ENCODE data around the gene GMPPB. TPM values are rescaled to one million over a fixed set of nuclear protein-coding genes. Genes with fewer than 3 reads are reported as not detected.

The GMPPB gene
- total RNA-seq (2021) (23.7 to 28.7 TPM (median 28.0 TPM) in 3 replicates), Bru-seq, nascent RNA (percentile 74 among the genes with signal in this experiment)
- long read RNA-seq, experiment 1, full-length matches to known transcripts, result 122 of 138 reads
- long read RNA-seq, experiment 1, partial matches to known transcripts, result 4 of 138 reads
- long read RNA-seq, experiment 1, other reads (novel, unspliced or antisense), result 12 of 138 reads
- long read RNA-seq, experiment 2, full-length matches to known transcripts, result 22 of 29 reads
- long read RNA-seq, experiment 2, partial matches to known transcripts, result 2 of 29 reads
- long read RNA-seq, experiment 2, other reads (novel, unspliced or antisense), result 5 of 29 reads
- long read RNA-seq, experiment 3, full-length matches to known transcripts, result 55 of 88 reads
- long read RNA-seq, experiment 3, partial matches to known transcripts, result 26 of 88 reads
- long read RNA-seq, experiment 3, other reads (novel, unspliced or antisense), result 7 of 88 reads

GRCh38 chr3:49723628-49724551, at the start of gene GMPPB:
Gene GMPPB, minus strand, starts transcription at chr3:49723951. Its CDS starts 225 bp downstream, at chr3:49723726.
- ATAC-seq, result peak; percentile 79
- peaks cover 21% of the 10 kb centered on the region for H3K36me3 Mint-ChIP-seq
- H3K27me3 Mint-ChIP-seq (ENCODE audit: low read depth), result no peaks in the 10 kb centered on the region
- DNase-seq (ENCODE audit: low spot score), result peak; percentile 97
- POLR2A ChIA-PET, result interaction anchor here (0.5 to 1.1 kb wide), 3 partner anchors 18 to 250 kb away, joined by 3 to 5 read pairs (median 3); no protein-coding TSS in a partner anchor
- H3K27ac Mint-ChIP-seq, result peak within 1 kb of the TSS; percentile 98
- H3K4me1 Mint-ChIP-seq, result peaks cover 11% of the 10 kb centered on the region
- peak within 1 kb of the TSS; percentile 91 for H3K4me3 Mint-ChIP-seq
- no peaks in the 10 kb centered on the region for H3K9me3 Mint-ChIP-seq
- CTCF ChIA-PET, result interaction anchor here (0.6 to 2.3 kb wide), 10 partner anchors 10 to 185 kb away, joined by 3 to 10 read pairs (median 4); partner anchors contain the start of gene INKA1
- no peak for TF ChIP-seq ERG (CRISPR knock-in tag; IDR thresholded peaks at IDR 0.05)
- TF ChIP-seq, protein P1, sequence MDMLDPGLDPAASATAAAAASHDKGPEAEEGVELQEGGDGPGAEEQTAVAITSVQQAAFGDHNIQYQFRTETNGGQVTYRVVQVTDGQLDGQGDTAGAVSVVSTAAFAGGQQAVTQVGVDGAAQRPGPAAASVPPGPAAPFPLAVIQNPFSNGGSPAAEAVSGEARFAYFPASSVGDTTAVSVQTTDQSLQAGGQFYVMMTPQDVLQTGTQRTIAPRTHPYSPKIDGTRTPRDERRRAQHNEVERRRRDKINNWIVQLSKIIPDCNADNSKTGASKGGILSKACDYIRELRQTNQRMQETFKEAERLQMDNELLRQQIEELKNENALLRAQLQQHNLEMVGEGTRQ (CRISPR knock-in tag; IDR thresholded peaks at IDR 0.05), result peak; percentile 82
- TF ChIP-seq, protein P2, sequence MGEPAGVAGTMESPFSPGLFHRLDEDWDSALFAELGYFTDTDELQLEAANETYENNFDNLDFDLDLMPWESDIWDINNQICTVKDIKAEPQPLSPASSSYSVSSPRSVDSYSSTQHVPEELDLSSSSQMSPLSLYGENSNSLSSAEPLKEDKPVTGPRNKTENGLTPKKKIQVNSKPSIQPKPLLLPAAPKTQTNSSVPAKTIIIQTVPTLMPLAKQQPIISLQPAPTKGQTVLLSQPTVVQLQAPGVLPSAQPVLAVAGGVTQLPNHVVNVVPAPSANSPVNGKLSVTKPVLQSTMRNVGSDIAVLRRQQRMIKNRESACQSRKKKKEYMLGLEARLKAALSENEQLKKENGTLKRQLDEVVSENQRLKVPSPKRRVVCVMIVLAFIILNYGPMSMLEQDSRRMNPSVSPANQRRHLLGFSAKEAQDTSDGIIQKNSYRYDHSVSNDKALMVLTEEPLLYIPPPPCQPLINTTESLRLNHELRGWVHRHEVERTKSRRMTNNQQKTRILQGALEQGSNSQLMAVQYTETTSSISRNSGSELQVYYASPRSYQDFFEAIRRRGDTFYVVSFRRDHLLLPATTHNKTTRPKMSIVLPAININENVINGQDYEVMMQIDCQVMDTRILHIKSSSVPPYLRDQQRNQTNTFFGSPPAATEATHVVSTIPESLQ (CRISPR knock-in tag; IDR thresholded peaks at IDR 0.05), result no peak; the same call in 1 of the 2 replicates
- peak; percentile 89 for TF ChIP-seq CREB1 (CRISPR knock-in tag; IDR thresholded peaks at IDR 0.05)
- no peak for TF ChIP-seq JUN (CRISPR knock-in tag; IDR thresholded peaks at IDR 0.05)
- TF ChIP-seq ZNF532 (CRISPR knock-in tag; IDR thresholded peaks at IDR 0.05; ENCODE audit: borderline replicate concordance), result no peak
- TF ChIP-seq CBFB (CRISPR knock-in tag; IDR thresholded peaks at IDR 0.05; ENCODE audit: low read depth), result peak; percentile 72; the same call in 1 of the 2 replicates
- no peak for TF ChIP-seq ATF2 (CRISPR knock-in tag; IDR thresholded peaks at IDR 0.05; ENCODE audit: borderline replicate concordance, low read depth)
- TF ChIP-seq ZNF317 (CRISPR knock-in tag; IDR thresholded peaks at IDR 0.05; ENCODE audit: borderline replicate concordance, low read depth), result no peak
- TF ChIP-seq, protein P3, sequence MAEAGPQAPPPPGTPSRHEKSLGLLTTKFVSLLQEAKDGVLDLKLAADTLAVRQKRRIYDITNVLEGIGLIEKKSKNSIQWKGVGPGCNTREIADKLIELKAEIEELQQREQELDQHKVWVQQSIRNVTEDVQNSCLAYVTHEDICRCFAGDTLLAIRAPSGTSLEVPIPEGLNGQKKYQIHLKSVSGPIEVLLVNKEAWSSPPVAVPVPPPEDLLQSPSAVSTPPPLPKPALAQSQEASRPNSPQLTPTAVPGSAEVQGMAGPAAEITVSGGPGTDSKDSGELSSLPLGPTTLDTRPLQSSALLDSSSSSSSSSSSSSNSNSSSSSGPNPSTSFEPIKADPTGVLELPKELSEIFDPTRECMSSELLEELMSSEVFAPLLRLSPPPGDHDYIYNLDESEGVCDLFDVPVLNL (CRISPR knock-in tag; IDR thresholded peaks at IDR 0.05; ENCODE audit: borderline replicate concordance, low read depth), result no peak
- TF ChIP-seq ZNF121 (CRISPR knock-in tag; IDR thresholded peaks at IDR 0.05), result no peak
- TF ChIP-seq PRRX2 (CRISPR knock-in tag; IDR thresholded peaks at IDR 0.05), result no peak
- TF ChIP-seq, protein P4, sequence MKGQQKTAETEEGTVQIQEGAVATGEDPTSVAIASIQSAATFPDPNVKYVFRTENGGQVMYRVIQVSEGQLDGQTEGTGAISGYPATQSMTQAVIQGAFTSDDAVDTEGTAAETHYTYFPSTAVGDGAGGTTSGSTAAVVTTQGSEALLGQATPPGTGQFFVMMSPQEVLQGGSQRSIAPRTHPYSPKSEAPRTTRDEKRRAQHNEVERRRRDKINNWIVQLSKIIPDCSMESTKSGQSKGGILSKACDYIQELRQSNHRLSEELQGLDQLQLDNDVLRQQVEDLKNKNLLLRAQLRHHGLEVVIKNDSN (CRISPR knock-in tag; IDR thresholded peaks at IDR 0.05), result peak; percentile 77; the same call in 1 of the 2 replicates
- TF ChIP-seq, protein P5, sequence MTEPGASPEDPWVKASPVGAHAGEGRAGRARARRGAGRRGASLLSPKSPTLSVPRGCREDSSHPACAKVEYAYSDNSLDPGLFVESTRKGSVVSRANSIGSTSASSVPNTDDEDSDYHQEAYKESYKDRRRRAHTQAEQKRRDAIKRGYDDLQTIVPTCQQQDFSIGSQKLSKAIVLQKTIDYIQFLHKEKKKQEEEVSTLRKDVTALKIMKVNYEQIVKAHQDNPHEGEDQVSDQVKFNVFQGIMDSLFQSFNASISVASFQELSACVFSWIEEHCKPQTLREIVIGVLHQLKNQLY (CRISPR knock-in tag; IDR thresholded peaks at IDR 0.05), result no peak
- no peak for TF ChIP-seq IRF1 (CRISPR knock-in tag; IDR thresholded peaks at IDR 0.05)
- TF ChIP-seq EMX1 (CRISPR knock-in tag; IDR thresholded peaks at IDR 0.05), result no peak
- TF ChIP-seq NFATC4 (CRISPR knock-in tag; IDR thresholded peaks at IDR 0.05), result 0 out of 2 replicates have a peak, but pooled peaks have one; percentile 50
- TF ChIP-seq, protein P6, sequence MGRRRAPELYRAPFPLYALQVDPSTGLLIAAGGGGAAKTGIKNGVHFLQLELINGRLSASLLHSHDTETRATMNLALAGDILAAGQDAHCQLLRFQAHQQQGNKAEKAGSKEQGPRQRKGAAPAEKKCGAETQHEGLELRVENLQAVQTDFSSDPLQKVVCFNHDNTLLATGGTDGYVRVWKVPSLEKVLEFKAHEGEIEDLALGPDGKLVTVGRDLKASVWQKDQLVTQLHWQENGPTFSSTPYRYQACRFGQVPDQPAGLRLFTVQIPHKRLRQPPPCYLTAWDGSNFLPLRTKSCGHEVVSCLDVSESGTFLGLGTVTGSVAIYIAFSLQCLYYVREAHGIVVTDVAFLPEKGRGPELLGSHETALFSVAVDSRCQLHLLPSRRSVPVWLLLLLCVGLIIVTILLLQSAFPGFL (CRISPR knock-in tag; IDR thresholded peaks at IDR 0.05; ENCODE audit: borderline replicate concordance), result no peak

Data from WTC11 (cell line).